T-helper 22 cell (primary cell): ENCODE measurements around the gene TDRD12.
"Not testable (repeated sequence)": the region's sequence is repeated elsewhere in the genome, so short reads cannot be mapped to it uniquely, and the experiment has no call there.

ENCODE experiments used
- DNase-seq: peaks from one replicate; pipeline ENCODE4 v3.0.0-alpha.2; 2020; ENCODE audit warnings: low read depth

TDRD12 gene

DNA sequence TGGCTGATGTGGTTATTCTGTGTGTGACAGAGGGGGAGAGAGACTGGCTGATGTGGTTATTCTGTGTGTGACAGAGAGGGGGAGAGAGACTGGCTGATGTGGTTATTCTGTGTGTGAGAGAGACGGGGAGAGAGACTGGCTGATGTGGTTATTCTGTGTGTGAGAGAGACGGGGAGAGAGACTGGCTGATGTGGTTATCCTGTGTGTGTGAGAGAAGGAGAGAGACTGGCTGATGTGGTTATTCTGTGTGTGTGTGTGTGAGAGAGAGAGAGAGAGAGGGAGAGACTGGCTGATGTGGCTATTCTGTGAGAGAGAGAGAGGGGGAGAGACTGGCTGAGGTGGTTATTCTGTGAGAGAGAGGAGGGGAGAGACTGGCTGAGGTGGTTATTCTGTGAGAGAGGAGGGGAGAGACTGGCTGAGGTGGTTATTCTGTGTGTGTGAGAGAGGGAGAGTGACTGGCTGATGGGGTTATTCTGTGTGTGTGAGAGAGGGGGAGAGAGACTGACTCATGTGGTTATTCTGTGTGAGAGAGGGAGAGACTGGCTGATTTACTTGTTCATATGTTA lies 27.1 kb downstream of the TDRD12 start:
- DNase-seq, result peak; percentile 49

DNA sequence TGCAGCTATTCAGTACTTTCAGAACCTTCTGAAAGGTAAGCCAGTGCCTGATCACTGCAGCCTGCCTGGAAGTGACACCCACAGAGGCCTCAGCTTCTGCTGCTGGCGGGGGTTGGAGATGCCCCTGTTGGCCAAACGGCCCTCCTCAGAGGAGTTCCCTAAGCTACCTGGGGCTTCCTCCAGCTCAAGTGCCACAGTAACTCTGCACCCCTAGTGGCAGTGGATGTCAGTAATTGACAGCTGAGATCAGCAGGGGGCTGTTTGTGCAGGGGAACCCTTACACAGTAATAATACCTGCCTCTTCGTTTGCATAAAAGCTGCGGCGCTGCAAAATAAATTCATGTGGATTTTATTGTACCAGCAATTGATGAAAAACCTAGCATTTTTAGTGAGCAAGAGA lies 28.9 kb downstream of the TDRD12 start:
- no peak for DNase-seq

- DNase-seq, result no peak
Observed at GRCh38 chr19:32748948-32749347, 29.4 kb downstream of the TDRD12 start.

- no peak for DNase-seq
Observed at GRCh38 chr19:32749361-32749760, 29.8 kb downstream of the TDRD12 start.

GRCh38 chr19:32750441-32751055 lies 31.0 kb downstream of the TDRD12 start:
- no peak for DNase-seq

- DNase-seq, result no peak
Observed at GRCh38 chr19:32751066-32751465, 31.5 kb downstream of the TDRD12 start.

DNA sequence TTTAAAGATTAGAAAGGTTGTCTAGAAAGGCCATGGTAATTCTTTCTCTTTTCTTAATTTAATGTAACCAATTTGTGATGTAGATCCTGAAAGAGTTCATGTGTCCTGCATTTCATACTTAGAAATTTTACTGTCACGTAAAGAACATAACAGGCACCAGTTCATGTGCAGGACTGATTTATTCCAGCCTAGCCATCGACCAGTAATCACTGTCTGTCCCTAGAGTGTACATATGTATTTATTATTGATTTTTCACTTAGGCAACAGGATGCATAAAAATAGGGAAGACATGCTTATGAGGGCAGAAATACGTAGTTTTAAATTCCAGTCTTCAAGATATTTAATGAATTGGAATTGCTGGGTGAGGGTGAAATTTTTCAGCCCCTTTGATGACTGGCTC lies 37.6 kb downstream of the TDRD12 start:
- no peak for DNase-seq

GRCh38 chr19:32765365-32765764 lies 45.8 kb downstream of the TDRD12 start:
- DNase-seq, result not testable (repeated sequence)

GRCh38 chr19:32767951-32768679 lies 48.5 kb downstream of the TDRD12 start:
- DNase-seq, result no peak

DNA sequence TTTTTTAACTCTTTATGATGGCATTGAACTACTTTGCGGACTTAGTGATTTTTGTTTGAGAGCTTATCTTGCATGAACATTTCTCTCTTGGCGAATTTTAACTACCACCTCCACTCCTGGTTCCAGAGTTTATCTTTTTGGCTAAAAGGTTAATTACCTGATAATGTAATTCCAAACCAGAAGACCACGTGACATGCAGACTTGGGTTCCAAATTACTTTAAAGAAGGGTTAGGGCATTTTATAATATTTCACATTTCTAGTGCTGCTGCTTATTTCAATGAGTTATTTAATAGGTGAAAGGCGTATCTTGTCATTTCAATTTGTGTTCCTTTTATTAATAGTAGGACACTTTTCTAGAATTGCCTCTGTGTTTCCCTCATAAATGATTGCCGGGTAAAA lies 52.0 kb downstream of the TDRD12 start:
- no peak for DNase-seq

- DNase-seq, result no peak
Observed at GRCh38 chr19:32773126-32773525, 53.6 kb downstream of the TDRD12 start.

GRCh38 chr19:32779082-32779481 lies 59.5 kb downstream of the TDRD12 start:
- no peak for DNase-seq

- DNase-seq, result no peak
Observed at GRCh38 chr19:32781280-32781679, 61.7 kb downstream of the TDRD12 start.

DNA sequence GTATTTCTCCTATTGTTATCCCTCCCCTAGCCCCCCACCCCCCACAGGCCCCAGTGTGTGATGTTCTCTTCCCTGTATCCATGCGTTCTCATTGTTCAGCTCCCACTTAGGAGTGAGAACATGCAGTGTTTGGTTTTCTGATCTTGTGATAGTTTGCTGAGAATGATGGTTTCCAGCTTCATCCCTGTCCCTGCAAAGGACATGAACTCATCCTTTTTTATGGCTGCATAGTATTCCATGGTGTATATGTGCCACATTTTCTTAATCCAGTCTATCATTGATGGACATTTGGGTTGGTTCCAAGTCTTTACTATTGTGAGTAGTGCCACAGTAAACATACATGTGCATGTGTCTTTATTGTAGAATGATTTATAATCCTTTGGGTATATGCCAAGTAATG lies 62.5 kb downstream of the TDRD12 start:
- DNase-seq, result not testable (repeated sequence)

DNA sequence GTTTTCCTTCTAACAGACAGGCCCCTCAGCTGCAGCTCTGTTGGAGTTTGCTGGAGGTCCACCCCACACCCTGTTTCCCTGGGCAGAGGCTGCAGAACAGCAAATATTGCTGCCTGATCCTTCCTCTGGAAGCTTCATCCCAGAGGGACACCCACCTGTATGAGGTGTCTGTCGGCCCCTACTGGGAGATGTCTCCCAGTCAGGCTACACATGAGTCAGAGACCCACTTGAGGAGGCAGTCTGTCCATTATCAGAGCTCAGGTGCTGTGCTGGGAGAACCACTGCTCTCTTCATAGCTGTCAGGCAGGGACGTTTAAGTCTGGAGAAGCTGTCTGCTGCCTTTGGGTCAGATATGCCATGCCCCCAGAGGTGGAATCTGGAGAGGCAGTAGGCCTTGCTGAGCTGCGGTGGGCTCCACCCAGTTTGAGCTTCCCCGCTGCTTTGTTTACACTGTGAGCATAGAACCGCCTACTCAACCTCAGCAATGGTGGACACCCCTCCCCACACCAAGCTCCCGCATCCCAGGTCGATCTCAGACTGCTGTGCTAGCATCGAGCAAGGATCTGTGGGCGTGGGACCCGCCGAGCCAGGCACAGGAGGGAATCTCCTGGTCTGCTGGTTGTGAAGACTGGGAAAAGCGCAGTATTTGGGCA lies 67.7 kb downstream of the TDRD12 start:
- not testable (repeated sequence) for DNase-seq

GRCh38 chr19:32787895-32788294 lies 68.3 kb downstream of the TDRD12 start:
- DNase-seq, result not testable (repeated sequence)

DNA sequence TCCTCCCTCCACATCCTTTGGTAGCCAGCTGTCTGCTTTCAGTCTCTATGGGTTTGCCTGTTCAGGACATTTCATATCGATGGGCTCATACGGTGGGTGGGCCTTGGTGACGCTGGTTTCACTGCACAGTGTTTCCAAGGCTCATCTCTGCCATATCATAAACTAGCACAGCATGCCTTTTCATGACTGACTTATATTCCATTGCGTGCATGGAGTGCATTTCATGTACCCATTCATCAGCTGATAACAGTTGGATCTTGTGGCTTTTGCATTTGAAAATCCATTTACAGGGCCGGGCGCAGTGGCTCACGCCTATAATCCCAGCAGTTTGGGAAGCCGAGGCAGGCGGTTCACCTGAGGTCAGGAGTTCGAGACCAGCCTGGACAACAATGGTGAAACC lies 69.9 kb downstream of the TDRD12 start:
- DNase-seq, result no peak

DNA sequence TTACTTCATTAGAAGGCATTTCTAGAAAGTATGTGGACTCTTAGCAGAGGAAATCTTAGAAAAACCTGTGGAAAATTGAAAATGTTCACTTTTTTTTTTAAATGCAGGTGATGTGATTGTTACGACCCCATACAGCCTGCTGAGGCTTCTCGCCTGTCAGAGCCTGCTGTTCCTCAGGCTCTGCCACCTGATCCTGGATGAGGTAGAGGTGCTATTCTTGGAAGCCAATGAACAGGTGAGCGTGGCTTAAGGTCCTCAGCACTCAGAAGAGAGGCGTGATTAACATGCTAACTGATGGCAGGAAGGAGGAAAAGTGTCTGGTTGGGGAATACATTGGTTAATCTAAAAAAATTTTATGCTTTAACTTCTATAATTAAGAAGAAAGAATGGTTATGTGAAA lies 78.6 kb downstream of the TDRD12 start:
- no peak for DNase-seq

DNA sequence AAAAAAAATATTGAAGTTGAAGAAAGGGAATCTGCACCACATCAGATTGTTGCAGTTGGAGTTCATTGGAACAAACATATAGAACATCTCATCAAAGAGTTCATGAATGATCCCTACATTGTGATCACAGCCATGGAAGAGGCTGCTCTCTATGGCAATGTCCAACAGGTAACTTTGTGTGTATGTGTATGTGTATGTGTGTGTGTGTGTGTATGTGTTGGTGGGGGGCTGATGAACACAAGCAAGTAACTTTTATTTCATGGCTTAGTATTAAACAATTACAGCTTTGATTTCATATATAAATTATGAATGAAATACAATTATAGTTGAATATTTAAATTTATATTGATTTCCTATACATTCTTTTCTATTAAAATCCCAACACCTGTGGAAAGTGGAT lies 80.6 kb downstream of the TDRD12 start:
- no peak for DNase-seq

DNA sequence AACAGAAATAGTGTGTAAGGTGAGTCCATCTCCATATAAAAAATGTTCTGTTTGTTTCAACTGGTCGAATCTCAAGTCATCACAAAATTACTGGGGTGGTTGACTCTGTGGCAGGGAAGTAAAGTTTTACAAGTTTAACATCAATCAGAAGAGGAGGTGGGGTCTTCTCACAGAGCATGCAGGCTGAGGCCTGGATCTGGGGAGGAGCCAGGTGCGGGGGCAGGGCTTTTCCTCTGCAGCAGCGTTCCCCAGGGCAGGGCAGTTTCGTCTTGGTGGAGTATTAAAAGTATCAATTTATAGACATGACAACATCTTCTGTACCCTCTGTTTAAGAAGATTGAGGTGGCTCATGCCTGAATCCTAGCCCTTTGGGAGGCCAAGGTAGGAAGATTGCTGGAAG lies 81.2 kb downstream of the TDRD12 start:
- DNase-seq, result no peak

GRCh38 chr19:32802840-32803239 lies 83.3 kb downstream of the TDRD12 start:
- DNase-seq, result no peak

GRCh38 chr19:32808236-32808635 lies 88.7 kb downstream of the TDRD12 start:
- DNase-seq, result no peak

GRCh38 chr19:32809254-32809653 lies 89.7 kb downstream of the TDRD12 start:
- DNase-seq, result no peak
